TTC549 (cell line): ENCODE measurements around the gene TSHZ1.

ENCODE experiments used
- FAIRE-seq: peaks from 2 replicates; lab custom pipeline; 2012; peaks lifted over from hg19 to GRCh38; lab: Jason Lieb, UNC

The TSHZ1 gene

DNA sequence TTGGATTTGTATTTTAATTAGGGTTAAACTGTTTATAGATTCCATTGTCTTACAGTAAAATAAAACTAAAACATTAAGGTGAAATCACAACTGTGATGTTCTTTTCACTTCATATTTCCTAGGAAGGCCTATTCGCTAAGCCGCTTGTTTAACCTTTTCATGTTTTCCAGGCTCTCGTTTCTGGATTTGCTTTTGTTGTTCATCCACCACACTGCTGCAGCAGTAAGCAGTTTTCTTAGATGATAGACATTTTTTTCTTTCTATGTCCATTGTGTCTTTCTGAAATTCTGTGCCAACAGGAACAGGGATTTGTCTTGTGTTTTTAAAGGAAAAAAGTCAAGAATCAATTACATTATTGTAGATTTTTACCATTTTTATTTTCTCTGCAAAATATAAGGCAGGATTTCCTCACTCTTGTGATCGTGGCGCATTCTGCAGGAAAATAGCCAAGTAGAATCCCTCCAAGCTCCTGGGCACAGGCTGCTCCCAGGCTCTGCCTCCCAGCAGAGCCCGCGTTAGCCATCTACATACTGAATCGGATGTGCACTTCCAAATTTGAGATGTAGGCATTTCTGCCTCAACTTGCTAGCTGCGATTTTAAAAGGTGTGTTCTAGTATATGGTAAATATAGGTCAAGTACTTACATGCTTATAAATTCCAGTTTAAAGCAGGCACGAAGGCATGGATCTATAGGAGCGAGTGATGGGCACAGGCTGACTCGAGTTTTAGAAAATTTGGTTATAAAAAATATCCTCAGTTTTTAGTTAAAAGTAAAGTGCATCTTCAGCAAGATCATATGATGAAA, 10.2 kb downstream of the TSHZ1 start:
- no peak for FAIRE-seq

DNA sequence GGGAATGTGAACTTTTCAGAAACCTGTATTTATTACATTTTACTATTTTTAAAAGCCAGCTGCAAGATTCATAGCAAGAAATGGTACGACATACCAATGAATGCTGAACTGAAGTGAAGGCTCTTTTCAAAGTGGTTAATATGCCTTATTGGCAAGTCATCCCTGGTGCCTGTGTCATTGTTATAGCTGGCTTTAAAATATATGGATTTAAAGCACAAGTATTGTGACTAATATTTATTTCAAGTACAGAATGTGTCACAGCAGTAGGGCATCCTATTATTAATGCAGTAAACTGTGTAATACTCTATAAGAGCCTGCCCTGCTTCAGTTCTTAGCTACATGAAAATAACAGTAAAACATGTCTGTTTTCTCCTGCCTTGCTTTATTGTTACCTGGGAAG, 10.8 kb downstream of the TSHZ1 start:
- no peak for FAIRE-seq

DNA sequence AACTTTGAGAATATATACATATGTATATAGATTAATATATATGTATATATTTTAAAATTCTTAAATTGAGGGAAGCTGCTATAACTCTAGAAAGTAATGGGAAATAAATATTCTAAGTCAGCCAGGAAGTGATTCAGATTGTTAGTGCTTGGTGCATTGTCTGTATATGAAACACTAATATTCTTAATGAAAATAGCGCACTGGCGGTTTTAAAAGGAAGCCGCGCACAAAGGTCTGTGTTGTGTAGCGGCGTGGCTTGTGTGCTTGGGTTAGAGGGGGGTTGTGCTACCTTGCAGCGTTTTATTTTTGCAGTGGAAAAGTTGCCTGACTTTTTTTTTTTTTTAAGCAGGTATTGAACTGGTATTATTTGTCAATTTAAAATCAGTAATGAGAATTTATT, 11.3 kb downstream of the TSHZ1 start:
- FAIRE-seq = no peak

DNA sequence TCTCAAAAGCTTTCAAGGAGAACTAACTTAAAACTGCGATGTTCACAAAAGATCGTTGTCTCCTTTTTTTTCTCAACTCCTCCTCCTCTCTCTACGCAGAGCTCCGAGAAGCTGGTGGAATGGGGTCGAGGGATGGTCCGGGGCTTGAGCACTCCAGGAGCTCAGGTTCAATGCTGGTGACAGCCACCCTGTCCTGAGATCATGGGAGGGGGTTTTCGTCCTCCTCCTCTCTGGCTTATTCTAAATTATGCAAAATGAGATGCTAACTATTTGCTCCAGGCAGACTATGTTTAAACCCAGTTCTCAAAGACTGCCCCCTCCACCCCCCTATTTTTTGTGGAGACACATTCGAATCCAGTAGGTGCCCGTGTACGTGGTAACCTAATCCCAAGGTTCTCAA, 11.8 kb downstream of the TSHZ1 start:
- no peak for FAIRE-seq

DNA sequence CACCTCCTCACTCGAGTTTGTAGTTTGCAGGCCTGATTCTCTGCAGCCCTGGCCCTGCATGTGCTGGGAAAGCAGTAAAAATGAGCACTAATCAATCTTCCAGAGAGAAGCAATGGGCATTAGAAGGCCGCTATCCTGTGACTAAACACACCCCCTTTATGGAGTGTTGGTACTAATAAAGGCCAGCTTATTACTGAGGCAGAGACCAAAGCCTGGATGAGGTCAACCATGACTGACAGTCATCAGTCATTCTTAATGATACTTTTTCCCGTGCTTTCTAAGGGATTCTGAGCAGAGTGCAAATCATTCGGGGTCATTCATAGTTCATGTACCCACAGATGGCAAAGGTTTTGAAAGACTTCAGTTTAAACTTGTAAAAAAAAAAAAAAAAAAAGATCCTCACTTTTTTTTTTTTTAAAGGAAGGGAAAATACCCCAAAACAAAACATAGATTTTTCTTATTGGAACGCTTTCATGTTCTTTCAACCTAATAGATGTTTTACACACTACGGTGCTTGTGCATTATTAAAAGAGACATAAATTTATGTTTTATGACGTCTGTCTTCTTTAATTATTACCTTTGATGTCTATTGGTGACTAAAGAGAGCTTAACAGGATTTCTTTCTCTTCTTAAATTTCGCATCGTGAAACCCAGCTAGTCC, 13.2 kb downstream of the TSHZ1 start:
- no peak for FAIRE-seq

DNA sequence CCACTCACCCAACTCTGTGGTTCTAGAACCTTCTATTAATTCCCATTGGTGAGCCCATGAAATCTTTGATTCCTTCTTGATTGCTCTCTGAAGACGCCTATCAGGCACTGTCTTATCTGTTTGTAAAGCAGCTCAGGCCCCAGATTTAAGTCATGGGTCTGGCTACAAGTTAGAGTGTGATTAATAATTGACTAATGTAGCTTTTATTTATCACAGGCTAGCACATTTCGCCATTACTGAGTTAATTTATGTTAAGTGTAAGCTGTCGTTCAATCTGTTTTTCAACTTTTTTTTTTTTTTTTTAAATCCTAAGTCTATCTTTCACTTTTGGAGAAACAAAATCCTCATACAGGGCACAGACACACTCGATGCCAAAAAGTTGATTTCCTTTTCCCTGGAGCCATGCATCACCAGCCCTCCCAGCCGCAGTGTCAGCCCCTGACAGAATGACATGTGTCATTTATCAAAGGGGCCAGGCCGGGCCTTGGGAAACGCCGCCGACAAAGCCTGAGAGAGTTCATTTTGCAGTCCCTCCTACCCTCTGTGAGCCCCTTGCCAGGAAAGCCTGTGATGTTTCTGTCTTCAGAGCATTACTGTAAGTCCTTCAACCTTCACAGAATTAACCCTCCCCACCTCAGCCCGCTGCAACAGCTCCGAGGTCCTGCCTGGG, 15.8 kb downstream of the TSHZ1 start:
- FAIRE-seq = no peak

DNA sequence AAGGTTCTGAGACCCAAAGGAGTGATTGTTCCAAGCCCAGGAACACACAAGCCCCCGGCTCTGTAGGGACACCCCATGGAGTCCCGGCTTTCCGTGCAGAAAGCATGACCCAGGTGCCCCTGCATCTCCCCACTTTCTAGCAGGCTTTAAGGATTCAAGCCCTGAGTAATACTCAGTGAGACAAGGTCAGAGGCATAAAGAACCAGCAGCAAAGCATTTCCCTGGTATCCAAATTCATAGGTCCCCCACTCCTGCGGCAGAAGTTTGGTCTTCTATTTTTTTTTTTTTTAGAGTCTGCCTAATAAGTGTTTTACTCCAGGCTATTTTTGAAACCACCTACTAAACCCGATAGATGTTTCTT, 16.3 kb downstream of the TSHZ1 start:
- no peak for FAIRE-seq

DNA sequence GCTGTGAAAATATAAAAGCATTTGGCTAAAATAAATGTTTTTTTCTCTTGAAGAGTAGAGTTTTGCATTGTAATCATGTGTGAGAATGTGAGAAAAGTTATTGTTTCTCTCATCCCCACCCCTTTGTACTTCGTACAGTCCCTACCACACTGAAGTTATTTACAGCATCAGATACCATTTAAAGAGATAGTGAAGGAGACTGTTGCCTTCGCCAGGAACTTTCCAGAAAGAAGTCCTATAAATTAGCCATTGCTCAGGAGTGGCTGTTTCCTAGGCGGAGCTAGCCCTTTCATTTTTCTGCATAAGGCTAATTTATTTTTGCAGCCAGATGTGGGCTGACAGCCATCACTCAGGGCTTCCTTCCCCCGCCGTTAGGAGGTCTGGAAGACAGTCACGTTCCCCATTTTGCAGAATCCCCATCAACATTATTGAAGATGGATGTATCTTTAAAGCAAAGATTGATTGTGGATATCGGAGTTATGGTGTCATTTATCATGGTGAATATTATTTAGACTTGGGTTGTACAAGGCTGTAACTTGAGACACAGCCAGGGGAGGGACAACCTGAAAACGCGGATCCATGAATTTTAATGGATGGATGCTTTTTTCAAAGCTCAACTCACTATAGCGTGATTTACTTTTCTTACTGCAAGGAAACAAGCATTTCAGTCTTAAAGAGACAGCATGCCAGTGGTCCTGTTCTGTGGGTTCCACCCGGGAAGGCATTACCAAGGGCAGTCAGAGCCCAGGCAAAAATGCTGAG, 17.1 kb downstream of the TSHZ1 start:
- FAIRE-seq = no peak

DNA sequence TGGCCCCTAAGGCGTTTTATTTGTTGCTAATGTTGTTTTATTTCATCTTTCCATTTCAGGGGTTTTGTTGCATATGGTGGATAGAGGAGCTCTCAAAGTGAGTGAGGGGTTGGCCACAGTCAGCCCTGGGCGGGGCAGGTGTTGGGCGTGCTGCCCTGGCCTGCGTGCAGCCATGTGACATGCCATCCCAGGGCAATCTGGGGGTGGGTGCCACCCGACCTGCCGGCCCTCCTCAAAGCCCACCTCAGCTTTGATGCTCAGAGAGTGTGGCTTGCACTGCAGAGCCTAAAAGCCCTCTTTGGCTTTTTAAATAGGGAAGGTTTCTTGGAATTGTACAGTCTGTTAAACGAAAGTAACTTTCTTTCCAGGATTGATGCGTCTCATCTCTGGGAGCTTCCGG, 18.4 kb downstream of the TSHZ1 start:
- FAIRE-seq = no peak

DNA sequence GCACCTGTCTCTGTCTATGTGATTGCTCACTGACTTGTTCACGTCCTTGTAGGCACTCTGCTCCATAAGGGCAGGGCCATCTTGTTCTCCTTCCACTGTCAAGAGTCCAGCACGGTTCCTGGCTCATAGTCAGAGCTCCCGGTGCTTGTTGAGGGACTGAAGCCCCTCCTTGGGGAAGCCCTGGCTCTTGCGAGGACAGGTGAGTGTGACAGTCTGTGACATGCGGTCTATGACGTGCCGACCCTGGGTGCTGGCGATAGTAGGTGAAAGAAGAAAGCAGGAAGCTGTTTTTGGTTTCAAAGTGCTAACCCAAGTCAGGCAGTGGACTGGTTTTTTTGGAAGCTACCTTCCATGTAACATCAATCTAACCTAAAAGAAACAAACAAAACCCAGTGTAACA, 18.8 kb downstream of the TSHZ1 start:
- no peak for FAIRE-seq

DNA sequence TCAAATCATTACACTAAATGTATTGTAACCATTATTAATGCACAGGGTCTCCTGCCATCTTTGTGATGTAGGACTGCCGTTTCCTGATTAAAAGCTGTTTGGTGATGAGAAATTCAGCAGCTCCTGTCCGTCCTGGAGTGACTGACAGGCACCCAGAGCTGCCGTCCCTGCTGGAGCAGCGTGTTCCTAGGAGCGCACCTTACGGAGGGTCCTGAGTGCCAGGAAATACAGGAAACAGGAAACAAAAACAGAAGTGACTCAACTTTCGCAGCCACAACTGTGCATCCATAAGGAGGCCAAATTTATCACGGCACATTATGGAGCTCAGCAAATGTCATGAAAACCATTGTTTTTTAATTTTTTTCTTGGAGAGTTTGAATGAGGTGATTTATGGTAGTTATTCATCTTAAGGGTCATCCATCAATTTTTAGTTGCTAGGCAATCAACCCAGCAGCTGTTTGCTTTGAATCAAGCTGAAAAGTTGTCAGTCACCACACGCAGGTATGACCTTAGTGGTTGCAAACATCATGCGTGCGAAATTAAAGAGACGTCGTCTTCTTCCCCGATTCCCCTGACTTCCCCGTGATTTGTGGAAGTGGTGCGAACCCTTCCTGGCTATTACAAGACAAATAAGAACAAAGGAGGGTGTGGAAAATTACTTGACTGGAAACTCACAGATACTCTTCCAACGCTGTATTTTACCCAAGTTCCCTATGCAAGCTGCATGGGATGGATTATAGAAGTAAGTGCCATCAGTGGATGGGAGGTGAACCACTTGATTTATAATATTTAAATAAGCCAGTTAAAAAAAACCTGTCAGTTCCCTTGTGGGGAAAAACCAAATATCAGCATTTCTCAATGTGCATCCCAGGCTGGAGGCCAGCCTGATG, 19.8 kb downstream of the TSHZ1 start:
- no peak for FAIRE-seq

DNA sequence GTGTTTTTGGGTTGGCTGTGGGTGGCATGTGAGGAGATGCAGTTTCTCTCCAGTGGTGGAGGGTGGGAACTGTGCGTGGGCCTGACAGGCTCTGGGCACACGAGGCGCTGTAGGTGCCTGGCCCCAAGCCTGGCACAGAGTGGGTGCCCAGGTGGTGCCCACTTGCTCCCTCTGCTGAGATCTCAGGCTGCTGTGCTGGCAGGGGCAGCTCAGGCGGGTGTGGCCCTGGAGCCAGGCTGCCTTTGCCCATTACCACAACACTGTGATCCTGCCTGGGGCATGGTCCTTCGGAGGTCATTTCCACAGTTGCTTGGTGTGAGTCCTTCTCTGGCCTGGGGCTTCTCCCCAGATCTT, 20.4 kb downstream of the TSHZ1 start:
- no peak for FAIRE-seq

DNA sequence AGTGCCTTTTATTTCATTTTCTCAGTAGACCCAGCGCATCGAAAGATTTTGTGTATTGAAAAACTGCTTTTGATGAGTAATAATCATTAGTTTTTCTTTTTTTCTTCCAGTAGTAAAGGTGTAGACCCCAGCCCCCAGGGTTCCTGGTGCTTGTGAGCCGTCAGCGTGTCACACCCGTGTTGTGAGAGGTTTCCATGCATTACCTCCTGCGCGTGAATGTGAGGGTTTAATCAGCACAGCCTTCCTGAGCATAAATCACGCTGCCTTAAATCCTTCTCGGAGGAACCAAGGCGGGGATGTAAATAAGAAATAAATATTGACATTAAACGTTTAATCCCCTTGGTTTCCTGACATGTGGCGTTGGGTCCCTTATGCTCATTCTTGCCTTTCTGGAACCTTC, 24.3 kb downstream of the TSHZ1 start:
- no peak for FAIRE-seq

DNA sequence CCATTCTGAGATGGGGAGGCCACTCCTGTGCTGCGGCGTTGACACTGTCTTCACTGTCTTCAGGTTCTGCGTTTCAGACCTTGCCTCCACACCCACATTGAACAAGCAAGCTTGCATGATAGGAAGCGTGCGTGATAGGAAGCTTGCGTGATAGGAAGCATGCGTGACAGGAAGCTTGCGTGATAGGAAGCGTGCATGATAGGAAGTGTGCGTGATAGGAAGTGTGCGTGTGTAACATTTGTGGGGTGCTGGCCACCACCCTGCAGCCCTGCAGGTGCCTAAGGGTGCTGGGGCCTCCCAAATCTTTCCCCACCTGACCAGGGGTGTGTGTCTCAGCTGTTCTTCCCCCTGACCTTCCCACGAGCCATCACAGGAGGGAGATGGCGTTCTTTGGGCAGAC, 25.3 kb downstream of the TSHZ1 start:
- no peak for FAIRE-seq

DNA sequence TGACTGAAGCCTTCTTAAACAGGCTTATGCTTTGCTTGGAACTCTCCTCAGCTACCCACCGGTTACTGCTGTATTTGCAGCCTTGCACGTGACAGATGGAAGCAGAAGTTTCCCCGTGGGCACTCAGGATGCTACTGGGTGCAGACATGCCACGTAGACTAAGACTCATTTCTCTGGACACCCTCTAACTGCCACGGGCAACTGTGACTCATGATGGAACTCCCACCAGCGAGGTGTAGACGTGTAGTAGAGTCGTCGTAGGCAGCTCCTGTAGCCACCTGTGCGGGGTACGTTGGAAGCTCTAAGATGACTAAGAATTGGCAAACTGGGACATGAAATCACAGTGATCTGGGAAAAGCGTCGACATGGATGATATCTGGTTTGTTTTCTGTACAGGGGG, 27.5 kb downstream of the TSHZ1 start:
- no peak for FAIRE-seq

DNA sequence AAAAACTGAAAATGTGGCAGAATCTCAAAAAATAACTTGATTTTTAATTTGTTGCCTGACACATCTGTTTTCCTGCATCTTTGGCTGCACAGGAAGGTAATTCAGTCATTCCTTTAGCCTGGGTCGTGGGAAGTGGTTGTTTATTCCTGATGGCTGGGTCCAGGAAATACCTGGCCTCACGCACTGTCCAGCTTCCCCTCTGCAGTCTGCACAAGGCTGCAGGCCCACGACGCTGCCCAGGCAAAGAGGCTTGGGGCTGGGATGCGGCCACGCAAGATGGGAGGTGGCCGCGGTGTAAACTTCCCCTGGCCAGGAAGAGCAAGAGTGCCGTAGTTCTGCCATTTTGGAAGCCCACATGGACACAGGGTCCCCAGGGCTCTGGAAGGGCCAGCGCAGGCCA, 28.2 kb downstream of the TSHZ1 start:
- no peak for FAIRE-seq

DNA sequence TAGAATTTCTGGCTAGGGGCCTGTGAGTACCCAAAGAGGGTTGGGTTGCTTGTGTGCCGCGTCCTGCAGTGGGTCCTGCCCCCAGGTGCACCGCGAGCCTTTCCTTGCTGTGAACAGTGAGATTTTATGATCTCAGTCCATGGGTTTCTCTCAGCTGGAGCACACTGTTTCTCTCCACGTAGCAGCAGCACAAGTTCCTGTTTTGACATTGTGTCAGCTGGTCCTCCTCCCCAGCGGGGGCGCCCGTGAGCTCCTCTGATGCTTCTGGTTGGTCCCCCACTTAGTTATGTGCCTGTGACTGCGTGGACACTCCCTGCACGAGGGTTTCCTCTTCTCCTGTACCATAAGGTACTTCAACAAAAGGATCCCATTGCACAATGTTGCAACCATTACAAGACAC, 29.8 kb downstream of the TSHZ1 start:
- FAIRE-seq = no peak

DNA sequence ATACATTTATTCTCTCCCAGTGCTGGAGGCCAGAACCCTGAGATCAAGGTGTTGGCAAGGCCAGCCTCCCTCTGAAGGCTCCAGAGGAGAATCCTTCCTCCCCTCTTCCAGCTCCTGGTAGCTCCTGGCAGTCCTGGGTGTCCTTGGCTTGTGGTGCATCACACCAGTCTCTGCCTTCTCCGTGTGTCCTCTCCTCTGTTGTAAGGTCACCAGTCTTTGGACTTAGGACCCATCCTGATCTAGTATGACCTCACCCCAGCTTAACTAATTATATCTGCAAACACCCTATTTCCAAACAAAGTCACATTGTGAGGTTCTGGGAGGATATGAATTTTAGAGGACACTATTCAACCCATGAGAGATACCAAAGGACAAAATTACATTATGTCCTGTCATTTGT, 31.1 kb downstream of the TSHZ1 start:
- no peak for FAIRE-seq

DNA sequence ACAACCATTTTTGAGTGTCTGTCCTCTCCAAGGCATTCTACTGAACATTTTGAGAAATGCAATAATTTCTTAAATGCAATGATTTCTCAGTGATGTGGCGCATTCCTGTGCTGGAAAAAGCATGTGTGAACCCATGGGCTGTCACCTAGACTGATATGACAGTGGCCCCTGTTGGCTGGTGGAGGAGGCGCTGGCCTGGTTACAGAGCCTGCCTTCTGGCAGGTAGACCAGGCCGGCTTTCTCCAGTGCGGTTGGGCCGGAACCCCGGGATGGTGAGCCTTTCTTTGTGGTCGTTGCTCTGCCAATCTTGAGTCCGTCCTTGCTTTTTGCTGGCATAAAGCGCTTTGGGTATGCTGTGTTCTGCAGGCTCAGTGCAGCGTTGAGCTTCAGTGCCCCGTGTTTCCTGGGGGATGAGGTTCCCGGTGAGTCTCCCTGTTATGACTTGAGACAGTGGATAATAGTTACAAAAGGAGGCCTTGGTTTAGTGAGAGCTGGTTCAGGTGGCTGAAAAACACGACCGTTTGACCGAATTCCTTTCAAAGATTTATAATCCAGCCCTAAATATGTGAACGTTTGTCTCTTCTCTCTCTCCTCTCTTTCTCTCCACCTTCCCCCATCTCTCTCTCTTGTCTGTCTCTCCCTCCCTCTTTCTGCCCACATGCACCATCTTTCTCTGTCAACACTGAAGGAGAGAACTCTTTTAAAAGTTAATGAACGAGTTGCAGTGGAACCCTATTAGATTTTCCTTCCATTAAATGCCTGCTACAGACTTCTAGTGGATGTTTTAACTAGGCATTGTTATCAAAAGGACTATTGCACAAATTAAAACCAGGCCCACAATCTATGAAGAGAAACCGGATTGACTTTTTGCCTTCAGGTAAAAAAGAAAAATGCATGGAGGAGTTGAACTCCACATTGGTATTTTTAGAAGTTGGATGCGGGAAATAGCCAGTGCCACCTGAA, 34.0 kb downstream of the TSHZ1 start:
- FAIRE-seq = no peak

DNA sequence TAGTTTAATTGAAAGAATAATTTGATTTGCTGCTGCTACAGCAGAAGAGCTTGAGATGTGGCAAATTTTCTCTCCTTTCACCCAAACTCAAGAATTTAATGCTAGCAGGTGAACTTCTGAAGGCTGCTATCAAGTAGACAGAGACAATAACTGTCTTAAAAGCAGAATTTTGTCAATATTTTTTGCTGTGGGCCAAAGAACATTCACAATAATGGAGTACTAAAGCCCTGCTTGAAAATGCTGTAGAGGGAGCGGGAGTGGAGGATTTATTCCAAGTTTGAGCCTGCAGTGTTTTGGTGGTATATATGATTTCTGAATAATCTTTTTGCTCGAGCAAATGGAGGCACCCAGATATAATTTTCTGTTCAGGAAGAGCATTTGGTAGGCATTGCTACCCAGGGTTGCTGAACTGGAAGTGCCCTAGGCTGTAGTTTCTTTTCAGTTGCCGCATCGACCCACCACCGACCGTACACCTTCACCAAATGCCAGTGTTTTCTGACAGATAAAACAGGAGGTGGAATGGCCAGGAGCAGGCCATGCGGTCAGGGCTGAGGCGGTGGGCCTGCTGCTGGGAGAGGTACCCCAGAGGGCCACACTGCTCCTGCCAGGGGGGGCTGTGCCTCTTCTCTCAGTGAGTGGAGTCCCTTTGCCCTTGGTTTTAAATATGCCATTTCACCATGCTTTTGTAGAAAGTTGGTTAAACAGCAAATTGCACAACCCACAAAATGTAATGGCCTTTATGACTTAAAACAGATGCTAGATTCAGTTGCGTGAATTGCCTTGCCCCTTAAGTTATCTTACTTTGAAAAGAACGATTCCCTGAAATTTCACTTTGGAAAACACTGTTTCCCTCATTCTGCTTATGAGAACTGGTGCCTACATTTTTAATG, 36.4 kb downstream of the TSHZ1 start:
- no peak for FAIRE-seq
